K562 (cell line): ENCODE results near the gene ASCC2. TPM values are rescaled to one million over a fixed set of nuclear protein-coding genes. Genes with fewer than 3 reads are reported as not detected.

Source experiments
- ATAC-seq: fragments of 200-7000 bp; cut with Tn5 transposase; 3 replicates; pipeline ENCODE4 v1.9.1; 2020; ENCODE audit warnings: moderate library complexity
- BruUV-seq: library from RNA; stranded (reverse); fragments of 400-500 nt; replicated peaks from 2 replicates; lab custom pipeline; 2021; lab: Mats Ljungman, UMichigan
- CTCF ChIA-PET: fragments of 300-600 bp; formaldehyde crosslinking; extraction: SDS; loops from one replicate; lab custom pipeline; 2021; ENCODE audit warnings: low intra/inter-chr PET ratio; lab: Yijun Ruan, JAX
- POLR2A ChIA-PET: fragments of 300-600, 350-650 bp; sonication (Branson Sonifier 250); formaldehyde crosslinking; extraction: SDS; loops from one replicate; lab custom pipeline; 2021; ENCODE audit warnings: antibody characterized with exemption, inconsistent platforms; lab: Yijun Ruan, JAX
- DNase-seq, 4 experiments: peaks; one replicate each; pipeline versions ENCODE4 v3.0.0 to v3.0.0-alpha.2; 2011 to 2018; ENCODE audit warnings: low spot score in 3 of 4, mixed read lengths in 3 of 4; ENCODE audit errors: extremely low read depth in 1 of 4
- FAIRE-seq: peaks from 2 replicates; lab custom pipeline; 2011; peaks lifted over from hg19 to GRCh38; lab: Jason Lieb, UNC
- H2AFZ ChIP-seq: 2 replicates; pipeline ENCODE4 v1.6.0; 2011; ENCODE audit warnings: low read depth, low read length, control low read depth, inconsistent platforms
- H3K27ac ChIP-seq: fragments of 200-600 bp; 3 replicates; pipeline ENCODE4 v1.8.0; 2011; ENCODE audit warnings: low read depth, mild to moderate bottlenecking, control low read depth, inconsistent platforms, low read length, moderate library complexity, mixed read lengths; ENCODE audit errors: extremely low read depth
- H3K27me3 ChIP-seq, 2 experiments: fragments of 300-600 bp in 1 of 2; 2 replicates in 1 of 2; 3 replicates in 1 of 2; pipeline versions ENCODE4 v1.6.0 to v1.8.0; 2011; ENCODE audit warnings: inconsistent platforms in 2 of 2, low read length in 2 of 2, mild to moderate bottlenecking in 1 of 2, mixed read lengths in 1 of 2, moderate library complexity in 1 of 2; ENCODE audit not compliant: control insufficient read depth in 2 of 2, insufficient read depth in 2 of 2
- H3K36me3 ChIP-seq: fragments of 300-600 bp; 3 replicates; pipeline ENCODE4 v1.8.0; 2011; ENCODE audit warnings: mild to moderate bottlenecking, low read length, inconsistent platforms; ENCODE audit not compliant: control insufficient read depth, insufficient read depth
- H3K4me1 ChIP-seq, 2 experiments: fragments of 200-600 bp in 1 of 2; replicated peaks in 1 of 2; 2 replicates in 1 of 2; 3 replicates in 1 of 2; pipeline versions ENCODE4 v1.5.1 to v1.8.0; 2011; ENCODE audit warnings: inconsistent platforms in 2 of 2, low read length in 2 of 2, mild to moderate bottlenecking in 1 of 2, mixed read lengths in 1 of 2, moderate library complexity in 1 of 2; ENCODE audit not compliant: control insufficient read depth in 2 of 2, insufficient read depth in 2 of 2
- H3K4me2 ChIP-seq: 2 replicates; pipeline ENCODE4 v1.6.1; 2011; ENCODE audit warnings: low read length, control low read depth, inconsistent platforms, mixed read lengths; ENCODE audit not compliant: insufficient read depth
- H3K4me3 ChIP-seq: fragments of 200-600 bp; sonication (generic), shearing (Covaris generic); 2 replicates; pipeline ENCODE4 v1.5.1; 2016; ENCODE audit warnings: control low read depth, inconsistent platforms
- H3K79me2 ChIP-seq: fragments of 200-600 bp; 3 replicates; pipeline ENCODE4 v1.8.0; 2011; ENCODE audit warnings: low read length, inconsistent platforms; ENCODE audit not compliant: control insufficient read depth, insufficient read depth
- H3K9ac ChIP-seq, 2 experiments: 2 replicates each; pipeline versions ENCODE4 v1.6.0 to v1.6.1; 2011; ENCODE audit warnings: low read depth in 2 of 2, low read length in 2 of 2, control low read depth in 1 of 2, inconsistent platforms in 1 of 2, mild to moderate bottlenecking in 1 of 2, mixed read lengths in 1 of 2; ENCODE audit not compliant: insufficient read depth in 1 of 2
- H3K9me1 ChIP-seq: one replicate; pipeline ENCODE4 v1.6.0; 2011; ENCODE audit warnings: inconsistent platforms, mild to moderate bottlenecking, low read length, moderate library complexity; ENCODE audit not compliant: control insufficient read depth, insufficient read depth
- H3K9me3 ChIP-seq: replicated peaks from 2 replicates; pipeline ENCODE4 v1.5.1; 2011; ENCODE audit warnings: low read depth, low read length, inconsistent platforms; ENCODE audit not compliant: control insufficient read depth, insufficient read depth
- H4K20me1 ChIP-seq: replicated peaks from 2 replicates; pipeline ENCODE4 v1.6.1; 2011; ENCODE audit warnings: low read length, inconsistent platforms, mixed read lengths; ENCODE audit not compliant: control insufficient read depth, insufficient read depth
- L3MBTL2 ChIP-seq: fragments of 450-650 bp; IDR thresholded peaks from 2 replicates; pipeline ENCODE4 v1.6.1; 2016; ENCODE audit warnings: mild to moderate bottlenecking, moderate library complexity
- WGBS: fragments of 100-300 bp; shearing (Covaris generic); methylation state at CpG from one replicate; pipeline ENCODE4 v1.1.6; 2016; ENCODE audit warnings: low coverage, mixed read lengths; ENCODE audit not compliant: insufficient coverage; ENCODE audit errors: missing lambda C conversion rate; 5-methylcytosine and 5-hydroxymethylcytosine counted together
- in situ Hi-C: fragments of 300-500 bp; cut with MboI; formaldehyde crosslinking; loops from 4 replicates; pipeline ENCODE4 v1.15.0; 2018; ENCODE audit warnings: inconsistent platforms, mixed read lengths
- intact Hi-C: fragments of 100-400 bp; cut with micrococcal nuclease; formaldehyde crosslinking; loops from 2 replicates; pipeline ENCODE4 v1.14.2; 2022
- polyA plus RNA-seq, 8 experiments: library from polyadenylated mRNA; depleted of rRNA in 4 of 8; stranded (reverse) in 5 of 8; unstranded in 3 of 8; fragments of >200 nt; fragmentation: Nextera tagmentation in 2 of 8; fragmentation: Illumina TruSeq in 1 of 8; extraction: Ambion mirVana in 2 of 8; extraction: Trizol in 1 of 8; gene quantifications; 2 replicates each; pipeline versions ENCODE4 v1.2.1 to v1.2.3, GENCODE V29; 2011 to 2014; ENCODE audit warnings: inconsistent platforms in 1 of 8, missing spikeins in 1 of 8
- total RNA-seq, 7 experiments: library from RNA; depleted of rRNA in 6 of 7; stranded (reverse); fragments of >200 nt in 6 of 7; fragmentation: Illumina TruSeq in 2 of 7; extraction: Trizol in 2 of 7; gene quantifications; 2 replicates each; pipeline versions ENCODE4 v1.2.1 to v1.2.3, GENCODE V29; 2011 to 2021; ENCODE audit warnings: low replicate concordance in 1 of 7
- TF ChIP-seq, protein P1 (sequence below), 2 experiments: fragments of 450-650 bp in 1 of 2; IDR thresholded peaks; 2 replicates each; pipeline ENCODE4 v1.6.1; 2011 to 2017; ENCODE audit warnings: low read depth in 2 of 2, antibody characterized with exemption in 1 of 2, borderline replicate concordance in 1 of 2, low read length in 1 of 2, mild to moderate bottlenecking in 1 of 2, mixed read lengths in 1 of 2; ENCODE audit not compliant: control insufficient read depth in 1 of 2
- TF ChIP-seq, protein P2 (sequence below): fragments of 450-650 bp; IDR thresholded peaks from 2 replicates; pipeline ENCODE4 v1.6.1; 2018; ENCODE audit not compliant: partially characterized antibody
- TF ChIP-seq, protein P3 (sequence below): fragments of 450-650 bp; IDR thresholded peaks from 2 replicates; pipeline ENCODE4 v1.6.1; 2016; ENCODE audit warnings: low read depth

The ASCC2 gene
- total and polyA plus RNA-seq, 9 of the 15 experiments (the other 6 are each of a cell fraction or from before 2014, with no cell fraction given): 4.0 to 46.7 (median 26.8) TPM

DNA sequence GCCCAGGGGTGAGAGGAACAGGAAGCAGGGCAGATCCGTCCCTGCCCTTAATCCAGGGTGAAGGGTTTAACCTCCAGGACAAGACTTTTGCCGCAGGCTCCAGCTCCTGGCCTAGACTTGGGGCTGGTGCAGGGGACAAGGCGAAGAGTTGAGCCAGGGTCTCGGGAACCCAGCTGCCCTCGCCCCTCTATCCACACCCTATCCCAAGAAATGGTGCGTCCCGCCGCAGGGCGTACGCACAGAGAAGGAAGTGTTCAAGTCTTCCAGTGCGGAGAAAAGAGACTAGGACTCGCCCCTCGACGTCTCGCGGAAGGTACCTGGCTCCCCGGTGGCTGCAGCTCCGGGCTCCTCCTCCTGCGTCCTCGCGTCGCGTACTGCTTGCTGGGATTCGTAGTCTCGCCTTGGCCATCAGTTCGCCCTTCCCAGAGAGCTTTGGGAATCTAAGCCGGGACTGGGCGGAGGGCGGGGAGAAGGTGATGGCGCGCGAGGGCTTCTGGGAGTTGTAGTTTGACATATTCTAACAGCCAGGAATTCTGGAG, 71.4 kb downstream of the ASCC2 start, which contains the start of gene ZMAT5:
Gene ZMAT5, minus strand, starts transcription at position 376 of the 539 bp plus-strand sequence. CDS start 18,463 bp downstream, outside the sequence.
- H3K27me3 ChIP-seq: no peaks in the 10 kb centered on the region
- H3K9me3 ChIP-seq: no peaks in the 10 kb centered on the region
- ChIA-PET CTCF (no interaction called here), POLR2A (interaction anchor here (0.5 to 1.2 kb wide), 6 partner anchors 12 to 752 kb away, joined by 3 to 6 read pairs (median 4); no protein-coding TSS in a partner anchor)
- H2AFZ ChIP-seq: peak within 1 kb of the TSS; percentile 99
- H4K20me1 ChIP-seq: no peaks in the 10 kb centered on the region; the same call in 1 of the 2 replicates
- peak within 1 kb of the TSS; percentile 98 to 99 for H3K9ac ChIP-seq
- H3K4me3 ChIP-seq: peak within 1 kb of the TSS; percentile 99
- no TSS peak for BruUV-seq
- 1% methylated on average over 27 of the region's 32 CpGs for WGBS
- FAIRE-seq (peak; percentile 98), ATAC-seq (peak; percentile 98), DNase-seq (peak; percentile 90 to 96 (median 94))
- H3K27ac ChIP-seq: peak within 1 kb of the TSS; percentile 98
- intact Hi-C loops (no loop called here), in situ Hi-C loops (no loop called here)
- peaks cover 29% of the 10 kb centered on the region for H3K36me3 ChIP-seq
- peaks cover 0 to 6% of the 10 kb centered on the region in 2 experiments; a peak in 2 of 5 replicates for H3K4me1 ChIP-seq
- H3K4me2 ChIP-seq: peak within 1 kb of the TSS; percentile 100
- H3K79me2 ChIP-seq: peaks cover 33% of the 10 kb centered on the region
- H3K9me1 ChIP-seq: no peaks in the 10 kb centered on the region
- TF ChIP-seq, protein P1, sequence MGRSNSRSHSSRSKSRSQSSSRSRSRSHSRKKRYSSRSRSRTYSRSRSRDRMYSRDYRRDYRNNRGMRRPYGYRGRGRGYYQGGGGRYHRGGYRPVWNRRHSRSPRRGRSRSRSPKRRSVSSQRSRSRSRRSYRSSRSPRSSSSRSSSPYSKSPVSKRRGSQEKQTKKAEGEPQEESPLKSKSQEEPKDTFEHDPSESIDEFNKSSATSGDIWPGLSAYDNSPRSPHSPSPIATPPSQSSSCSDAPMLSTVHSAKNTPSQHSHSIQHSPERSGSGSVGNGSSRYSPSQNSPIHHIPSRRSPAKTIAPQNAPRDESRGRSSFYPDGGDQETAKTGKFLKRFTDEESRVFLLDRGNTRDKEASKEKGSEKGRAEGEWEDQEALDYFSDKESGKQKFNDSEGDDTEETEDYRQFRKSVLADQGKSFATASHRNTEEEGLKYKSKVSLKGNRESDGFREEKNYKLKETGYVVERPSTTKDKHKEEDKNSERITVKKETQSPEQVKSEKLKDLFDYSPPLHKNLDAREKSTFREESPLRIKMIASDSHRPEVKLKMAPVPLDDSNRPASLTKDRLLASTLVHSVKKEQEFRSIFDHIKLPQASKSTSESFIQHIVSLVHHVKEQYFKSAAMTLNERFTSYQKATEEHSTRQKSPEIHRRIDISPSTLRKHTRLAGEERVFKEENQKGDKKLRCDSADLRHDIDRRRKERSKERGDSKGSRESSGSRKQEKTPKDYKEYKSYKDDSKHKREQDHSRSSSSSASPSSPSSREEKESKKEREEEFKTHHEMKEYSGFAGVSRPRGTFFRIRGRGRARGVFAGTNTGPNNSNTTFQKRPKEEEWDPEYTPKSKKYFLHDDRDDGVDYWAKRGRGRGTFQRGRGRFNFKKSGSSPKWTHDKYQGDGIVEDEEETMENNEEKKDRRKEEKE (IDR thresholded peaks at IDR 0.05; ENCODE audit: borderline replicate concordance in 1 of 2, control insufficient read depth in 1 of 2, low read depth in 2 of 2, low read length in 1 of 2): no peak
- TF ChIP-seq, protein P2, sequence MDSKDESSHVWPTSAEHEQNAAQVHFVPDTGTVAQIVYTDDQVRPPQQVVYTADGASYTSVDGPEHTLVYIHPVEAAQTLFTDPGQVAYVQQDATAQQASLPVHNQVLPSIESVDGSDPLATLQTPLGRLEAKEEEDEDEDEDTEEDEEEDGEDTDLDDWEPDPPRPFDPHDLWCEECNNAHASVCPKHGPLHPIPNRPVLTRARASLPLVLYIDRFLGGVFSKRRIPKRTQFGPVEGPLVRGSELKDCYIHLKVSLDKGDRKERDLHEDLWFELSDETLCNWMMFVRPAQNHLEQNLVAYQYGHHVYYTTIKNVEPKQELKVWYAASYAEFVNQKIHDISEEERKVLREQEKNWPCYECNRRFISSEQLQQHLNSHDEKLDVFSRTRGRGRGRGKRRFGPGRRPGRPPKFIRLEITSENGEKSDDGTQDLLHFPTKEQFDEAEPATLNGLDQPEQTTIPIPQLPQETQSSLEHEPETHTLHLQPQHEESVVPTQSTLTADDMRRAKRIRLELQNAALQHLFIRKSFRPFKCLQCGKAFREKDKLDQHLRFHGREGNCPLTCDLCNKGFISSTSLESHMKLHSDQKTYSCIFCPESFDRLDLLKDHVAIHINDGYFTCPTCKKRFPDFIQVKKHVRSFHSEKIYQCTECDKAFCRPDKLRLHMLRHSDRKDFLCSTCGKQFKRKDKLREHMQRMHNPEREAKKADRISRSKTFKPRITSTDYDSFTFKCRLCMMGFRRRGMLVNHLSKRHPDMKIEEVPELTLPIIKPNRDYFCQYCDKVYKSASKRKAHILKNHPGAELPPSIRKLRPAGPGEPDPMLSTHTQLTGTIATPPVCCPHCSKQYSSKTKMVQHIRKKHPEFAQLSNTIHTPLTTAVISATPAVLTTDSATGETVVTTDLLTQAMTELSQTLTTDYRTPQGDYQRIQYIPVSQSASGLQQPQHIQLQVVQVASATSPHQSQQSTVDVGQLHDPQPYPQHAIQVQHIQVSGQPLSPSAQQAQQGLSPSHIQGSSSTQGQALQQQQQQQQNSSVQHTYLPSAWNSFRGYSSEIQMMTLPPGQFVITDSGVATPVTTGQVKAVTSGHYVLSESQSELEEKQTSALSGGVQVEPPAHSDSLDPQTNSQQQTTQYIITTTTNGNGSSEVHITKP: peak; percentile 93
- TF ChIP-seq L3MBTL2: peak; percentile 52; the same call in 1 of the 2 replicates
- TF ChIP-seq, protein P3, sequence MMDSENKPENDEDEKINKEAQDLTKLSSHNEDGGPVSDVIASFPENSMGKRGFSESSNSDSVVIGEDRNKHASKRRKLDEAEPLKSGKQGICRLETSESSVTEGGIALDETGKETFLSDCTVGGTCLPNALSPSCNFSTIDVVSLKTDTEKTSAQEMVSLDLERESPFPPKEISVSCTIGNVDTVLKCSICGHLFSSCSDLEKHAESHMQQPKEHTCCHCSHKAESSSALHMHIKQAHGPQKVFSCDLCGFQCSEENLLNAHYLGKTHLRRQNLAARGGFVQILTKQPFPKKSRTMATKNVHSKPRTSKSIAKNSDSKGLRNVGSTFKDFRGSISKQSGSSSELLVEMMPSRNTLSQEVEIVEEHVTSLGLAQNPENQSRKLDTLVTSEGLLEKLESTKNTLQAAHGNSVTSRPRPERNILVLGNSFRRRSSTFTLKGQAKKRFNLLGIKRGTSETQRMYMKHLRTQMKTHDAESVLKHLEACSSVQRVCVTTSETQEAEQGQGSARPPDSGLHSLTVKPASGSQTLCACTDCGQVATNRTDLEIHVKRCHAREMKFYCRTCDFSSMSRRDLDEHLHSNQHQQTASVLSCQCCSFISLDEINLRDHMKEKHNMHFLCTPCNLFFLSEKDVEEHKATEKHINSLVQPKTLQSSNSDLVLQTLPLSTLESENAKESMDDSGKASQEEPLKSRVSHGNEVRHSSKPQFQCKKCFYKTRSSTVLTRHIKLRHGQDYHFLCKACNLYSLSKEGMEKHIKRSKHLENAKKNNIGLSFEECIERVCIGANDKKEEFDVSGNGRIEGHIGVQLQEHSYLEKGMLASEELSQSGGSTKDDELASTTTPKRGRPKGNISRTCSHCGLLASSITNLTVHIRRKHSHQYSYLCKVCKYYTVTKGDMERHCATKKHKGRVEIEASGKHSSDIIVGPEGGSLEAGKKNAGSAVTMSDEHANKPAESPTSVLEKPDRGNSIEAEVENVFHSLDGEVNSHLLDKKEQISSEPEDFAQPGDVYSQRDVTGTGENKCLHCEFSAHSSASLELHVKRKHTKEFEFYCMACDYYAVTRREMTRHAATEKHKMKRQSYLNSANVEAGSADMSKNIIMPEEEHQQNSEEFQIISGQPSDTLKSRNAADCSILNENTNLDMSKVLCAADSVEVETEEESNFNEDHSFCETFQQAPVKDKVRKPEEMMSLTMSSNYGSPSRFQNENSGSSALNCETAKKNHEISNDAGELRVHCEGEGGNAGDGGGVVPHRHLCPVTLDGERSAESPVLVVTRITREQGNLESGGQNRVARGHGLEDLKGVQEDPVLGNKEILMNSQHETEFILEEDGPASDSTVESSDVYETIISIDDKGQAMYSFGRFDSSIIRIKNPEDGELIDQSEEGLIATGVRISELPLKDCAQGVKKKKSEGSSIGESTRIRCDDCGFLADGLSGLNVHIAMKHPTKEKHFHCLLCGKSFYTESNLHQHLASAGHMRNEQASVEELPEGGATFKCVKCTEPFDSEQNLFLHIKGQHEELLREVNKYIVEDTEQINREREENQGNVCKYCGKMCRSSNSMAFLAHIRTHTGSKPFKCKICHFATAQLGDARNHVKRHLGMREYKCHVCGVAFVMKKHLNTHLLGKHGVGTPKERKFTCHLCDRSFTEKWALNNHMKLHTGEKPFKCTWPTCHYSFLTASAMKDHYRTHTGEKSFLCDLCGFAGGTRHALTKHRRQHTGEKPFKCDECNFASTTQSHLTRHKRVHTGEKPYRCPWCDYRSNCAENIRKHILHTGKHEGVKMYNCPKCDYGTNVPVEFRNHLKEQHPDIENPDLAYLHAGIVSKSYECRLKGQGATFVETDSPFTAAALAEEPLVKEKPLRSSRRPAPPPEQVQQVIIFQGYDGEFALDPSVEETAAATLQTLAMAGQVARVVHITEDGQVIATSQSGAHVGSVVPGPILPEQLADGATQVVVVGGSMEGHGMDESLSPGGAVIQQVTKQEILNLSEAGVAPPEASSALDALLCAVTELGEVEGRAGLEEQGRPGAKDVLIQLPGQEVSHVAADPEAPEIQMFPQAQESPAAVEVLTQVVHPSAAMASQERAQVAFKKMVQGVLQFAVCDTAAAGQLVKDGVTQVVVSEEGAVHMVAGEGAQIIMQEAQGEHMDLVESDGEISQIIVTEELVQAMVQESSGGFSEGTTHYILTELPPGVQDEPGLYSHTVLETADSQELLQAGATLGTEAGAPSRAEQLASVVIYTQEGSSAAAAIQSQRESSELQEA: no peak
